Progenitor cell of endocrine pancreas (in vitro differentiated cells): ENCODE results near the gene RDH8. TPM values are rescaled to one million over a fixed set of nuclear protein-coding genes. Genes with fewer than 3 reads are reported as not detected.
"Not testable (repeated sequence)": the region's sequence is repeated elsewhere in the genome, so short reads cannot be mapped to it uniquely, and the experiment has no call there.

Experiments
- DNase-seq: peaks from one replicate; pipeline ENCODE4 v3.0.0; 2021; ENCODE audit warnings: low spot score; ENCODE audit not compliant: unreplicated experiment
- H3K27ac Mint-ChIP-seq: 2 replicates; pipeline ENCODE4 v1.8.0; 2021; ENCODE audit warnings: mild to moderate bottlenecking, moderate library complexity, mixed read lengths
- H3K27me3 Mint-ChIP-seq: 2 replicates; pipeline ENCODE4 v1.8.0; 2021; ENCODE audit warnings: mixed read lengths
- H3K36me3 Mint-ChIP-seq: 2 replicates; pipeline ENCODE4 v1.8.0; 2022; ENCODE audit warnings: mixed read lengths; ENCODE audit not compliant: insufficient read depth
- H3K4me1 Mint-ChIP-seq: 2 replicates; pipeline ENCODE4 v1.8.0; 2021; ENCODE audit warnings: low read depth, mixed read lengths
- H3K4me3 Mint-ChIP-seq: 2 replicates; pipeline ENCODE4 v1.8.0; 2021; ENCODE audit warnings: low read depth, mild to moderate bottlenecking, moderate library complexity, mixed read lengths
- H3K9me3 Mint-ChIP-seq: 2 replicates; pipeline ENCODE4 v1.8.0; 2021; ENCODE audit warnings: low read depth, mixed read lengths
- CTCF ChIP-seq: fragments of 200-600 bp; sonication (generic); IDR thresholded peaks from one replicate; pipeline ENCODE4 v1.5.0; 2021; ENCODE audit warnings: antibody characterized with exemption, mild to moderate bottlenecking; ENCODE audit not compliant: unreplicated experiment
- total RNA-seq: library from RNA; stranded (reverse); gene quantifications from 2 replicates; pipeline ENCODE4 v1.2.1, GENCODE V29; 2021

Gene RDH8
- total RNA-seq, 1 donor from 2014 or later, result not detected

- no peaks in the 10 kb centered on the region for H3K4me1 Mint-ChIP-seq
- H3K27me3 Mint-ChIP-seq, result peaks cover 29% of the 10 kb centered on the region
- TF ChIP-seq CTCF, result no peak
- no peak overlapping the region for H3K4me3 Mint-ChIP-seq
- peak overlapping the region; percentile 3 for H3K27ac Mint-ChIP-seq
- H3K36me3 Mint-ChIP-seq, result no peaks in the 10 kb centered on the region
- no peaks in the 10 kb centered on the region for H3K9me3 Mint-ChIP-seq
- no peak for DNase-seq
Observed at GRCh38 chr19:10021446-10021845, 8.2 kb downstream of the RDH8 start.

GRCh38 chr19:10021863-10022262 is 8.6 kb downstream of the RDH8 start:
- Mint-ChIP-seq H3K4me1 (no peaks in the 10 kb centered on the region), H3K36me3 (no peaks in the 10 kb centered on the region), H3K4me3 (no peak overlapping the region), H3K27me3 (peaks cover 29% of the 10 kb centered on the region), H3K9me3 (no peaks in the 10 kb centered on the region), H3K27ac (peak overlapping the region; percentile 3)
- TF ChIP-seq CTCF, result no peak
- no peak for DNase-seq

GRCh38 chr19:10023096-10023495 is 9.8 kb downstream of the RDH8 start:
- H3K27ac Mint-ChIP-seq, H3K9me3 Mint-ChIP-seq, H3K4me3 Mint-ChIP-seq, H3K4me1 Mint-ChIP-seq, DNase-seq, H3K36me3 Mint-ChIP-seq: not testable (repeated sequence)
- H3K27me3 Mint-ChIP-seq, result peaks cover 34% of the 10 kb centered on the region

GRCh38 chr19:10026744-10027143 is 13.5 kb downstream of the RDH8 start:
- Mint-ChIP-seq H3K4me1 (no peaks in the 10 kb centered on the region), H3K36me3 (no peaks in the 10 kb centered on the region), H3K27me3 (peaks cover 25% of the 10 kb centered on the region), H3K4me3 (no peak overlapping the region), H3K27ac (no peak overlapping the region), H3K9me3 (no peaks in the 10 kb centered on the region)
- TF ChIP-seq CTCF, result no peak
- no peak for DNase-seq

GRCh38 chr19:10027158-10027997 is 14.1 kb downstream of the RDH8 start:
- DNase-seq, result peak; percentile 94
- TF ChIP-seq CTCF, result peak; percentile 90
- H3K9me3 Mint-ChIP-seq, result peaks cover 2% of the 10 kb centered on the region
- H3K36me3 Mint-ChIP-seq, result no peaks in the 10 kb centered on the region
- no peak overlapping the region for H3K27ac Mint-ChIP-seq
- peak overlapping the region; percentile 7 for H3K4me3 Mint-ChIP-seq
- H3K4me1 Mint-ChIP-seq, result no peaks in the 10 kb centered on the region
- H3K27me3 Mint-ChIP-seq, result peaks cover 28% of the 10 kb centered on the region

- Mint-ChIP-seq H3K27me3 (peaks cover 38% of the 10 kb centered on the region), H3K36me3 (no peaks in the 10 kb centered on the region), H3K4me1 (peaks cover 10% of the 10 kb centered on the region), H3K4me3 (no peak overlapping the region), H3K9me3 (peaks cover 2% of the 10 kb centered on the region), H3K27ac (no peak overlapping the region)
- TF ChIP-seq CTCF, result no peak
- DNase-seq, result no peak
Observed at GRCh38 chr19:10033614-10034013, 20.3 kb downstream of the RDH8 start.
